Measurements from ENCODE around the gene KCNH4.

- TF ChIP-seq CTCF (IDR thresholded peaks at IDR 0.05) (no peak), POLR2A (IDR thresholded peaks at IDR 0.05) (no peak)
These were observed 33.9 kb downstream of the KCNH4 start for GRCh38 chr17:42146911-42147607.

Data from body of pancreas (tissue), 4 donors.